NCI-H2029 treated with DMSO at 0.1 percent for 48 hours (cell line): ENCODE data around the gene RGPD8.

Experiments
- DNase-seq: peaks from one replicate; lab custom pipeline; 2025; lab: John Stamatoyannopoulos, UW

Gene RGPD8

DNA sequence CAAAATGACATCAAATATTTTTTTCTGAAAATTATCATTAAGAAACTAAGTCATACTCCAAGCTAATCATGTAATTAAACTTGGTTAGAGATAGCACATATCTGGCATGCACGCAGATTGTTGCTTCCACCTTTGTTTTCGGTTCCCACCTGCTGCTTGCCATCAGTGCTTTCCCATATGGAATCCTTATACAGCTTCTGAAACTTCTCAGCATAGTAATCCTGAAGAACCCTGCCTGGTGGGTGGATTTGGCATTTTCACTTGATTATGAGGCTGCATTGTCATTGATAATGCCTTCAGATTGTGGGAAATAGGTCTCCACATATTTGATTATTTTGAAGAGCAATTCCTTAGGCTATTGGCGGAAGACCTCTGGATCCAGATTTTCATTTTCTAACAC lies 110.5 kb downstream of the RGPD8 start:
- DNase-seq: no peak

DNA sequence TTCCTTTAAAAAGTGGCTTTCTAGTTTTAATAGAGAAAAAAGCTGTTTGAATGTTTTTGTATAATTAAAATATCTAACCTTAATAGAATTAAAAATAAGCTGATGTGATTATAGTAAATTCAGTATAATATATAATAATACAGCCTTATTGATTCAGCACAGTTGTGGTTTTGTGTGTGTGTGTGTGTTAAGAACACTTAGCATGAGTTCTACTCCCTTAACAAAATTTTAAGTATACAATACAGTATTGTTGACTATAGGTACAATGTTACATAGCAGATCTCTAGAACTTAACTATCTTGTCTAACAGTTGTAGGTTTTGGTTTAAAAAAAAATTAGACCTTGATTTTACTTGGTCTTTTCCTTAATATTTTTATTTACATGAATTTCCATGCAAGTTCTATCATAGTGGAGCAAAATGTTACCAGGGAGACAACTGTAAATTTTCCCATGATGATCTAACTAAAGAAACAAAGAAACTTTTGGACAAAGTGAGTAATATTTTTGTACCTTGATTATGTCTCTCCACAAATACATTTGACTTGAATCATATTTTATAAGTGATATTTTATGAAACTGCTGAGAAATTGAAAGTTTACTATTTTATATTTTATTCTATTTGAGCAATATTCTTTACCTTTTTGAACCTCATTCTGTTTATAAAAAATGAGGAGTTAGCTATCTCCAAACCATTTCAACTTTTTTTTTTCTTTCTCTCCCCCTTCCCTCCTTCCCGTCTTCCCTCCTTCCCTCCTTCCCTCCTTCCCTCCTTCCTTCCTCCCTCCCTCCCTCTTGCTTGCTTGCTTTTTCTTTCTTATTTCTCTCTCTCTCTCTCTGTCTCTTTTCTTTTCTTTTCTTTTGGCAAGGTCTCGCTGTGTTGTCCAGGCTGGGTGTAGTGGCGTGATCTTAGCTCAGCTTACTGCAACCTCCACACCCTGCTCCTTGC lies 111.8 kb downstream of the RGPD8 start:
- DNase-seq: no peak
